ENCODE measurements around the gene CLCN2. TPM values are rescaled to one million over a fixed set of nuclear protein-coding genes. Genes with fewer than 3 reads are reported as not detected.

CLCN2 gene
- total RNA-seq, 1 experiment from 2014 or later, result 22.3 TPM

DNA sequence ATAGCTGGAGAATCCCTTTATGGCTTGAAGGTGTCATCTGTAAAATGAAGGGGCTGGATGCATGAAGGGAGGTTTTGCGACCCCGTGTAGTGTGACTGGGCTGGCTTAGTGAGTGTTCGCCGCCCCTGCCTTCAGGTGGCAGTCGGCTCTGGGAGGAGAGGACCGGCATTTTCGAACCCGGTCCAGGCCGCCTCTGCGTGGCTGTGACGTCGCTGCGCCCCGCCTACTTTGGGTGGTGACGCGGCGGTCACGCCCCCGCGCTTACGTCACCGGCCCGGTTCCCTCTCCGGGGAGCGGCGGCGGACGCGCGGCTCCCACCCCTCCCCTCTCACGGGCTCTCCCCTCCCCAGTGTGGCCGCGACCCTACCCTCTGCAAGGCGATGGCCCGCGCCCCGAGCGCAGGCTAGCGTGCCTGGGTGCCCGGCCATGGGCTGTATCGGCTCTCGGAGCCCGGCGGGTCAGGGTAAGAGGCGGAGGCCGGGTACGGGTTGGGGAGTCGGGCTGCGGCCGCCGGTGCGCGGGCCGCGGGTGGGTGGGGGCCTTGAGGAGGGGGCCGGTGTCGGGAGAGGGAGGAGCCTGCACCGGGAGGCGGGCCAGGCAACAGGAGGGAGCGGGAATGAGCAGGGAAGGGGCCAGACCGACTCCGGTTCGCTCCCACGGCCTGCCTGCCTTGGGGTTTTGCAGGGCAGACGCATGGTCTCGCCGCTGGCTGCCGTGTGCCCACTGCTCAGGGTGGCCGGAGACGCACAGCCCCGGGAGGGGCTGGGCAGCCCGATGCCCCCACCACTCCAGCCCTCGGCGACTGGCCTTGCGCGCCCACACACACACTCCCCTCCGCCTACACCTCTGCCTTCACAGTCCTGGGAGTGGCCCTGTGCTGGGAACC lies 25.5 kb downstream of the CLCN2 start:
- peaks cover 32% of the 10 kb centered on the region for H3K36me3 ChIP-seq (replicated peaks; ENCODE audit: control insufficient read depth, insufficient read depth, low read length)
- no peaks in the 10 kb centered on the region for H3K27me3 ChIP-seq (ENCODE audit: control insufficient read depth, insufficient read depth, low read length)
- peak overlapping the region; percentile 94 for H3K4me3 ChIP-seq (ENCODE audit: insufficient read depth, low read depth, low read length)
- peak; percentile 99 for DNase-seq

DNA sequence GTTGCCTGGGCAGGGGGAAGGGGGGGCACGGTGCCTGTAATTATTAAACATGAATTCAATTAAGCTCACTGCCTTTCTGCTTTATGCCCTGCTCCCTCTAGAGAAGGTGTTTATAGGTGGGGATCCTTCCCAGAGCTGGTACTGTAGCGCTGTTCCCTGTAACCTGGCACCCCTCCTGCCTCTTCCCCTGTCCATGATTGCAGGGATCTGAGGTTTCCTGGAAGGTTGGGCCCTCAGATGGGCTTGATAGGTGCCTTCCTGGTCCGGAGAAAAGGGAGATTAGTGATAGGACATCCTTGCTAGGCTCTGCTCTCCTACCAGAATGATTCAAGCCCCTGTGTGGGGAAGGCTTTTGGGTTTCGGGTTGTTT lies 26.1 kb downstream of the CLCN2 start:
- DNase-seq, result no peak
- no peaks in the 10 kb centered on the region for H3K27me3 ChIP-seq (ENCODE audit: control insufficient read depth, insufficient read depth, low read length)
- H3K36me3 ChIP-seq (replicated peaks; ENCODE audit: control insufficient read depth, insufficient read depth, low read length), result peaks cover 35% of the 10 kb centered on the region
- no peak overlapping the region for H3K4me3 ChIP-seq (ENCODE audit: insufficient read depth, low read depth, low read length)

DNA sequence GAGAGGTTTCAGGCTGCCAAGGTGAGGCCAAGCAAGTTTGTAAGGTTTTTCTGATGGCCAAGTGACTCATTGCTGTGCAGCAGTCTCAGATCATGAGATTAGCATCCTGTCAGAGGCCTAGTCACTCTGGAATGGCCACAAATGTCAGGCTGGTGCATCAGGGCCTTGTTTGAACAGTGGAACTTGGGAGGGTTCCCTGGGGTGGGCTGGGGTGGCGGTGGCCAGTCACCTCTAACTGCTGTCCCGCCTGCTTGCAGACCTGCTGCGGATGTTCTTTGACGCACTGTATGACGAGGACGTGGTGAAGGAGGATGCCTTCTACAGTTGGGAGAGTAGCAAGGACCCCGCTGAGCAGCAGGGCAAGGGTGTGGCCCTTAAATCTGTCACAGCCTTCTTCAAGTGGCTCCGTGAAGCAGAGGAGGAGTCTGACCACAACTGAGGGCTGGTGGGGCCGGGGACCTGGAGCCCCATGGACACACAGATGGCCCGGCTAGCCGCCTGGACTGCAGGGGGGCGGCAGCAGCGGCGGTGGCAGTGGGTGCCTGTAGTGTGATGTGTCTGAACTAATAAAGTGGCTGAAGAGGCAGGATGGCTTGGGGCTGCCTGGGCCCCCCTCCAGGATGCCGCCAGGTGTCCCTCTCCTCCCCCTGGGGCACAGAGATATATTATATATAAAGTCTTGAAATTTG lies 26.8 kb downstream of the CLCN2 start:
- Histone ChIP-seq H3K4me3 (ENCODE audit: insufficient read depth, low read depth, low read length) (no peak overlapping the region), H3K36me3 (replicated peaks; ENCODE audit: control insufficient read depth, insufficient read depth, low read length) (peaks cover 38% of the 10 kb centered on the region), H3K27me3 (ENCODE audit: control insufficient read depth, insufficient read depth, low read length) (no peaks in the 10 kb centered on the region)
- DNase-seq, result no peak

DNA sequence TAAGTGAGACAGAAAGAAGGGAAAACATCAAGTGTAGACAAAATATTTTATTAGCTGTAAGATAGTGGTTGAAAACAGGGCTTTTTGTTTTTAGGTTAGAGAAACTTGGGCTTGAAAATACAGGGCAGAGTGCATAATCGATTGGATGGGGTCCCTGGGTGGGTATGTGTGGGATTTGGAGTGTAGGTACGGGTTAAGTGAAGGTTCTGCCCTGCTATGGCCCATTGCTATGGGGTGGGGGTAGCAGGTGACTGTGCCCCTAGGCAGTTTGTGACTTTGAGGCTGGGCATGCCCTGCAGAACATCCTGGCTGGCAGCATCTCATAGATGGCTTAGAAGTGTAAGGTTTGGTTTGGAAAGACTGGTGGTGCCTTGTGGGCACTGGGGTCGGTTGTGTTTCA lies 27.7 kb downstream of the CLCN2 start:
- no peak for DNase-seq
- no peaks in the 10 kb centered on the region for H3K27me3 ChIP-seq (ENCODE audit: control insufficient read depth, insufficient read depth, low read length)
- H3K36me3 ChIP-seq (replicated peaks; ENCODE audit: control insufficient read depth, insufficient read depth, low read length), result peaks cover 44% of the 10 kb centered on the region
- H3K4me3 ChIP-seq (ENCODE audit: insufficient read depth, low read depth, low read length), result no peak overlapping the region

DNA sequence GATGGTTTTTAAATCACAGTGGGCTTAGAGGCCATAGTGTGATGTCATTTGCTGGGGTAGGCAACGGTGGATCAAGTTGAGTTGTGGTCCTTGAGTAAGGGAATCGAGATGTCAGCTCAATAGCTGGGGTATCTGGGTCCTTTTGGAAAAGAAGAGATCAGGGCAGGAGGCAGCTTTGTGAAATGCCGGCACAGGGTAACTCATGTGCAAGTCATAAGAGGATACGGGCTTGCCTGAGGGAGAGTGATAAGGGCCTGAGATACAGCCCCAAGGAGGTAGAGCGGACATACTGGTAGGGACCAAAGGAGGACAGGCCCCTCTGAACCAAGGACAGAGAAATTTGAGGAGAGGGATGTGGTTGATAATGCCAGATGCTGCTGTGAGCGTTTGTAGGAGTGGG lies 28.2 kb downstream of the CLCN2 start:
- peaks cover 49% of the 10 kb centered on the region for H3K36me3 ChIP-seq (replicated peaks; ENCODE audit: control insufficient read depth, insufficient read depth, low read length)

DNA sequence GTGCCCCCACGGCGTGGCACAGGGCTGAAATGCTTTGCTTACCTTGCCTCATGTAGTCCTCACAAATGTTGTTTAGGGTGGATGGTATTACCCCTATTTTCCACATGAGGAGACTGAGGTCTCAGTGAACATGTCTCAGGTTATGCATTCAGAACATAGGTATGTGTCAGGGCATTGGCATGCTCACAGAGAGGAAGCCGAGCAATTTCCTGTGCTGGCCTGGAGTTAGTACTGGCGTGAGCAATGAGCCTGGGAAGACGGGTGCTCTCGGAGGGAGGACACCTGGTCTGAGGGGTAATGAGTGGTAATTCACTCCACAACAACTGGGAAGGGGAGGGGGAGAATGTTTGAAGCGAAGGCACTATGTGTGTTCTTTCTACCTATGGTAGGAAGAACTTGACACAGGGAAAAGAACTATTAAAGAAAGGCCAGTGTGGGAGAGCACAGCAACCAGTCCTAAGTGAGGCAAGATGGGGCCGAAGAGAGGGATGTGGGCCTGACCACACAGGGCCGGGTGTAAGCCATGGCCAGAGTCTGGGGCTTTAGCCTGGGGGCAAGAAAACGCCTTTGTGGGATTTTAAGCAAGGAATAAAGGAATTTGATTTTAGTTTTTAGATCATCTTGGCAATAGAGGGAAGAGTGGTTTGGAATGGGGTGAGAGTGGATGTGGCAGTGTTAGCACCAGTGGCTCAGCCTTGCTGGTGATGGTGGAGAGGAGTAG lies 28.9 kb downstream of the CLCN2 start:
- DNase-seq, result no peak
- H3K4me3 ChIP-seq (ENCODE audit: insufficient read depth, low read depth, low read length), result no peak overlapping the region
- no peaks in the 10 kb centered on the region for H3K27me3 ChIP-seq (ENCODE audit: control insufficient read depth, insufficient read depth, low read length)
- H3K36me3 ChIP-seq (replicated peaks; ENCODE audit: control insufficient read depth, insufficient read depth, low read length), result peaks cover 55% of the 10 kb centered on the region

More for the DNA sequence above, 28.2 kb downstream of the CLCN2 start:
- Histone ChIP-seq H3K27me3 (ENCODE audit: control insufficient read depth, insufficient read depth, low read length) (no peaks in the 10 kb centered on the region), H3K4me3 (ENCODE audit: insufficient read depth, low read depth, low read length) (no peak overlapping the region)
- no peak for DNase-seq

DNA sequence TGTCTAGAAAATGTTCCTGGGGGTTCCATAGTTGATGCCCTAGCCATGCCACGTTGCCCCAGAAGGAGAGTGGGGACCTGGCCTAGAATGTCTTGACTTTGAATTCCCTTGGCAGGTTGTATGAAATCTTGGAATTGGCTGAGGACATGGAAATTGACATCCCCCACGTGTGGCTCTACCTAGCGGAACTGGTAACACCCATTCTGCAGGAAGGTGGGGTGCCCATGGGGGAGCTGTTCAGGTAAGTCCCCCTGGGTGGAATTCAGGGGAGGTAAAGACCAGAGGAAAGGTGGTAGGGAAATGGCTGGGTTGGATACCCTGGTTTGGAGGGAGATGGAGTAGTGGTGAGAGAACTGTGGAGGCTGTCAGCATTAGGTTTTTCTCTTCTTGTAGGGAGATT lies 32.9 kb downstream of the CLCN2 start:
- H3K27me3 ChIP-seq (ENCODE audit: control insufficient read depth, insufficient read depth, low read length), result no peaks in the 10 kb centered on the region

DNA sequence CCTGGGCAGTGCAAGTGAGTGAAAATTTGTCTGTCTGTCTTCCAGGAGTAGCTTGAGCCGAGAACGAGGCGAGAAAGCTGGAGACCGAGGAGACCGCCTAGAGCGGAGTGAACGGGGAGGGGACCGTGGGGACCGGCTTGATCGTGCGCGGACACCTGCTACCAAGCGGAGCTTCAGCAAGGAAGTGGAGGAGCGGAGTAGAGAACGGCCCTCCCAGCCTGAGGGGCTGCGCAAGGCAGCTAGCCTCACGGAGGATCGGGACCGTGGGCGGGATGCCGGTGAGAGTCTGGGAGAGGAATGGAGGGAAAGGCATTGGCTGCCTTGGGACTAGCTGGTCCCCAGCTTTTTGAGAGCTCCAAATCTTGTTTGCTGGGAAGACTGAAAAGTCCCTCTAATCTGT lies 34.2 kb downstream of the CLCN2 start:
- Histone ChIP-seq H3K27me3 (ENCODE audit: control insufficient read depth, insufficient read depth, low read length) (no peaks in the 10 kb centered on the region), H3K36me3 (replicated peaks; ENCODE audit: control insufficient read depth, insufficient read depth, low read length) (peaks cover 87% of the 10 kb centered on the region), H3K4me3 (ENCODE audit: insufficient read depth, low read depth, low read length) (no peak overlapping the region)
- peak; percentile 45 for DNase-seq

More for the DNA sequence above, 32.9 kb downstream of the CLCN2 start:
- H3K4me3 ChIP-seq (ENCODE audit: insufficient read depth, low read depth, low read length), result no peak overlapping the region
- DNase-seq, result no peak
- peaks cover 86% of the 10 kb centered on the region for H3K36me3 ChIP-seq (replicated peaks; ENCODE audit: control insufficient read depth, insufficient read depth, low read length)

DNA sequence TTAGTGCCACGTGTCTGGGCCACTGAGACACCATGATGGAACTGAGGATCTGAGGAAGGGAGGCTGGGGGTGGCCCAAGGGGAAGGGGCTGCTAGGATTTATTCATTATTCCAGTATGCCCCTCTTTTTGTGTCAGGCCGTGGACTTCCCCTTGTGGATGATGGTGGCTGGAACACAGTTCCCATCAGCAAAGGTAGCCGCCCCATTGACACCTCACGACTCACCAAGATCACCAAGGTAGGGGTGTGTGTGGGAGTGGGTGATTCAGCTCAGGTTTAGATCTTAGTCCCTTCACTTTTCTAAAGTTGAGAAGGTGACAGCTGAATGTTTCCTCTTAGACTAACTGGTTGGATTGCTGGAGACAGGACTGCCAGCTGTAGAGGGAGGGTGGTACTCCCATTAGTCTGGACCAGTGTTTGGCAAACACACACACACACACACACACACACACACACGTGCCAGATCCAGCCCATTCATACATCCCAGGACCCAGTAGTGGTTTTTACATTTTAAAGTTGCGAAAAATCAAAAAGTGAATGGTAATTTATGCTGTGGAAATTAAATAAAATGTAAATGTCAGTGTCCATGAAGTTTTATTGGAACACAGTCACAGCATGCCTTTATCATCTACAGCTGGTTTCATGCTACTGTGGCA lies 35.6 kb downstream of the CLCN2 start:
- Histone ChIP-seq H3K4me3 (ENCODE audit: insufficient read depth, low read depth, low read length) (no peak overlapping the region), H3K36me3 (replicated peaks; ENCODE audit: control insufficient read depth, insufficient read depth, low read length) (peaks cover 86% of the 10 kb centered on the region), H3K27me3 (ENCODE audit: control insufficient read depth, insufficient read depth, low read length) (no peaks in the 10 kb centered on the region)
- DNase-seq, result peak; percentile 19

DNA sequence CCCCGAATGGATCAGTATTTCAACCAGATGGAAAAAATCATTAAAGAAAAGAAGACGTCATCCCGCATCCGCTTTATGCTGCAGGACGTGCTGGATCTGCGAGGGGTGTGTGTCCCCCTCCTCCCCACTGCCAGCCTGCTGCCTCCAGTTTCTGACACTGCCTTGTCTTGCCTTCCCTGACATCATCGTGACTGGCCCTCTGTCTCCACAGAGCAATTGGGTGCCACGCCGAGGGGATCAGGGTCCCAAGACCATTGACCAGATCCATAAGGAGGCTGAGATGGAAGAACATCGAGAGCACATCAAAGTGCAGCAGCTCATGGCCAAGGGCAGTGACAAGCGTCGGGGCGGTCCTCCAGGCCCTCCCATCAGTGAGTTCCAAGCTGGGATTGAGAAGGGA lies 36.1 kb downstream of the CLCN2 start:
- peaks cover 88% of the 10 kb centered on the region for H3K36me3 ChIP-seq (replicated peaks; ENCODE audit: control insufficient read depth, insufficient read depth, low read length)
- H3K27me3 ChIP-seq (ENCODE audit: control insufficient read depth, insufficient read depth, low read length), result no peaks in the 10 kb centered on the region
- peak; percentile 11 for DNase-seq
- no peak overlapping the region for H3K4me3 ChIP-seq (ENCODE audit: insufficient read depth, low read depth, low read length)

DNA sequence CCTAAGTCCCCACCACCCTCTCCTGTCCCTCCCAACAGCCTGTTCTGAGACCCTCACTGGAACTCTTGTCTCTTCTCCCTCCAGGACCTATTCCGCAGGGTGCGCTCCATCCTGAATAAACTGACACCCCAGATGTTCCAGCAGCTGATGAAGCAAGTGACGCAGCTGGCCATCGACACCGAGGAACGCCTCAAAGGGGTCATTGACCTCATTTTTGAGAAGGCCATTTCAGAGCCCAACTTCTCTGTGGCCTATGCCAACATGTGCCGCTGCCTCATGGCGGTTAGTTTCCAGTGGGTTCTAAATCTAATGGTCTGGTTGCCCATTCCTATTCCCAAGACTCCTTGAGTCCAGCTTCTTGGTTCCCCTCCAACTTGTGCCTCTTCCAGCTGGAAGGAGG lies 37.7 kb downstream of the CLCN2 start:
- Histone ChIP-seq H3K27me3 (ENCODE audit: control insufficient read depth, insufficient read depth, low read length) (no peaks in the 10 kb centered on the region), H3K4me3 (ENCODE audit: insufficient read depth, low read depth, low read length) (no peak overlapping the region), H3K36me3 (replicated peaks; ENCODE audit: control insufficient read depth, insufficient read depth, low read length) (peaks cover 88% of the 10 kb centered on the region)
- DNase-seq, result peak; percentile 19

DNA sequence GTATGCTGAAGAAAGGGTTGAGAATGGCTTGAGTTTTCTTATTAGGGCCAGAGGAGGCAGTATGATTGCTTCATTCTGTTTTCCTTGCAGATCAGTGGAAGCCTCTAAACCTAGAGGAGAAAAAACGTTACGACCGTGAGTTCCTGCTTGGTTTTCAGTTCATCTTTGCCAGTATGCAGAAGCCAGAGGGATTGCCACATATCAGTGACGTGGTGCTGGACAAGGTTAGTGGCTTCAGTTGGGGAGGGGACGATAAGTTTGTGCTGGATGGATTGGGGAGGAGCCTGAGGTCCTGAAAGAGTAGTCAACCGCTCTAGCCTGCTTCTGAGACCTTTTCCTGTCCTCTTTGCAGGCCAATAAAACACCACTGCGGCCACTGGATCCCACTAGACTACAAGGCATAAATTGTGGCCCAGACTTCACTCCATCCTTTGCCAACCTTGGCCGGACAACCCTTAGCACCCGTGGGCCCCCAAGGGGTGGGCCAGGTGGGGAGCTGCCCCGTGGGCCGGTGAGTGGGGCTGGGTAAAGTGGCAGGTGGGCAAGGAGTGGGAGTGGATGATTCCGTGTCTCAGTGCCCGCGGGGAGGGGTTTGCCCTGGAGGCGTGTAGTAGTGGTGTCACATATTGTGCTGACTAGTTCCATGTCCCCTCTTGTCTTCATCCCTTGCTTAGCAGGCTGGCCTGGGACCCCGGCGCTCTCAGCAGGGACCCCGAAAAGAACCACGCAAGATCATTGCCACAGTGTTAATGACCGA lies 38.5 kb downstream of the CLCN2 start:
- DNase-seq, result peak; percentile 42
- Histone ChIP-seq H3K27me3 (ENCODE audit: control insufficient read depth, insufficient read depth, low read length) (no peaks in the 10 kb centered on the region), H3K36me3 (replicated peaks; ENCODE audit: control insufficient read depth, insufficient read depth, low read length) (peaks cover 81% of the 10 kb centered on the region), H3K4me3 (ENCODE audit: insufficient read depth, low read depth, low read length) (no peak overlapping the region)

DNA sequence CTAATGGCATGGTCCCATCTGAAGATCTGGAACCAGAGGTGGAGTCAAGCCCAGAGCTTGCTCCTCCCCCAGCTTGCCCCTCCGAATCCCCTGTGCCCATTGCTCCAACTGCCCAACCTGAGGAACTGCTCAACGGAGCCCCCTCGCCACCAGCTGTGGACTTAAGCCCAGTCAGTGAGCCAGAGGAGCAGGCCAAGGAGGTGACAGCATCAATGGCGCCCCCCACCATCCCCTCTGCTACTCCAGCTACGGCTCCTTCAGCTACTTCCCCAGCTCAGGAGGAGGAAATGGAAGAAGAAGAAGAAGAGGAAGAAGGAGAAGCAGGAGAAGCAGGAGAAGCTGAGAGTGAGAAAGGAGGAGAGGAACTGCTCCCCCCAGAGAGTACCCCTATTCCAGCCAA lies 39.7 kb downstream of the CLCN2 start:
- Histone ChIP-seq H3K27me3 (ENCODE audit: control insufficient read depth, insufficient read depth, low read length) (no peaks in the 10 kb centered on the region), H3K36me3 (replicated peaks; ENCODE audit: control insufficient read depth, insufficient read depth, low read length) (peaks cover 80% of the 10 kb centered on the region), H3K4me3 (ENCODE audit: insufficient read depth, low read depth, low read length) (no peak overlapping the region)
- DNase-seq, result peak; percentile 23

DNA sequence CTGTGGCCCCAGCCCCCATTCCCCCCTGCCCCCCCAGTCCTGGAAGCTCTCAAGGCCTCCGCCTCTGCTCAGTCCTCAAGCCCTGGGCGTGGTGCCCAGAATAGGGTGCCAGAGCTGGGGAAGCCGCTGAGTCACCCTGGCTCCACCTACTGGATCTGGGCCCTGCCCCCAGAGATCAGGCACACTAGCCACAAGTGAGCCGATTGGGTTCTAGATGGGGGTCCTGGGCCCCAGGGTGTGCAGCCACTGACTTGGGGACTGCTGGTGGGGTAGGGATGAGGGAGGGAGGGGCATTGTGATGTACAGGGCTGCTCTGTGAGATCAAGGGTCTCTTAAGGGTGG lies 41.3 kb downstream of the CLCN2 start:
- H3K36me3 ChIP-seq (replicated peaks; ENCODE audit: control insufficient read depth, insufficient read depth, low read length), result peaks cover 70% of the 10 kb centered on the region

More for the DNA sequence above, 41.3 kb downstream of the CLCN2 start:
- Histone ChIP-seq H3K27me3 (ENCODE audit: control insufficient read depth, insufficient read depth, low read length) (no peaks in the 10 kb centered on the region), H3K4me3 (ENCODE audit: insufficient read depth, low read depth, low read length) (no peak overlapping the region)
- DNase-seq, result peak; percentile 63

Measured in H7 (cell line).